Measurements from ENCODE around the gene MDN1.
"Not testable (repeated sequence)": the region's sequence is repeated elsewhere in the genome, so short reads cannot be mapped to it uniquely, and the experiment has no call there.

MDN1 gene

GRCh38 chr6:89819336-89820130, at the start of gene MDN1:
Gene MDN1 (minus strand): TSS chr6:89819794. CDS start chr6:89819607, 187 bp downstream.
- in situ Hi-C loops (cut with MboI; ENCODE audit: low sequenced_read_pairs), result no loop called here

GRCh38 chr6:89866024-89866678, 46.6 kb upstream of the MDN1 start:
- in situ Hi-C loops (cut with MboI; ENCODE audit: low sequenced_read_pairs), result no loop called here

DNA sequence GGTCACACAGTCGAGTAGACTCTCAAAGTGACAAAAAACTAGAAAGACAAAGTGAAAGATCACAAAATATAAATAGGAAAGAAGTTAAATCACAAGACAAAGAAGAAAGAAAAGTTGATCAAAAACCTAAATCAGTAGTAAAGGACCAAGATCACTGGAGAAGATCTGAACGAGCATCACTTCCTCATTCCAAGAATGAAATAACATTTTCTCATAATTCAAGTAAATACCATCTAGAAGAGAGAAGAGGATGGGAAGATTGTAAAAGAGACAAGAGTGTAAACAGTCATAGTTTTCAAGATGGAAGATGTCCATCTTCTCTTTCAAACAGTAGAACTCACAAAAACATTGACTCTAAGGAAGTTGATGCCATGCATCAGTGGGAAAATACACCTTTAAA, 43.1 kb upstream of the MDN1 start:
- in situ Hi-C loops (cut with MboI; ENCODE audit: low sequenced_read_pairs), result no loop called here

GRCh38 chr6:89862273-89862672, 42.7 kb upstream of the MDN1 start:
- in situ Hi-C loops (cut with MboI; ENCODE audit: low sequenced_read_pairs), result no loop called here

GRCh38 chr6:89859744-89860143, 40.1 kb upstream of the MDN1 start:
- in situ Hi-C loops (cut with MboI; ENCODE audit: low sequenced_read_pairs), result no loop called here

- in situ Hi-C loops (cut with MboI; ENCODE audit: low sequenced_read_pairs), result no loop called here
Observed at GRCh38 chr6:89858041-89858440, 38.4 kb upstream of the MDN1 start.

- in situ Hi-C loops (cut with MboI; ENCODE audit: low sequenced_read_pairs), result no loop called here
Observed at GRCh38 chr6:89853068-89853467, 33.5 kb upstream of the MDN1 start.

- in situ Hi-C loops (cut with MboI; ENCODE audit: low sequenced_read_pairs), result not testable (repeated sequence)
Observed at GRCh38 chr6:89847513-89847912, 27.9 kb upstream of the MDN1 start.

GRCh38 chr6:89843070-89843469, 23.5 kb upstream of the MDN1 start:
- in situ Hi-C loops (cut with MboI; ENCODE audit: low sequenced_read_pairs), result no loop called here

- in situ Hi-C loops (cut with MboI; ENCODE audit: low sequenced_read_pairs), result no loop called here
Observed at GRCh38 chr6:89842228-89842627, 22.6 kb upstream of the MDN1 start.

- in situ Hi-C loops (cut with MboI; ENCODE audit: low sequenced_read_pairs), result no loop called here
Observed at GRCh38 chr6:89840538-89840937, 20.9 kb upstream of the MDN1 start.

DNA sequence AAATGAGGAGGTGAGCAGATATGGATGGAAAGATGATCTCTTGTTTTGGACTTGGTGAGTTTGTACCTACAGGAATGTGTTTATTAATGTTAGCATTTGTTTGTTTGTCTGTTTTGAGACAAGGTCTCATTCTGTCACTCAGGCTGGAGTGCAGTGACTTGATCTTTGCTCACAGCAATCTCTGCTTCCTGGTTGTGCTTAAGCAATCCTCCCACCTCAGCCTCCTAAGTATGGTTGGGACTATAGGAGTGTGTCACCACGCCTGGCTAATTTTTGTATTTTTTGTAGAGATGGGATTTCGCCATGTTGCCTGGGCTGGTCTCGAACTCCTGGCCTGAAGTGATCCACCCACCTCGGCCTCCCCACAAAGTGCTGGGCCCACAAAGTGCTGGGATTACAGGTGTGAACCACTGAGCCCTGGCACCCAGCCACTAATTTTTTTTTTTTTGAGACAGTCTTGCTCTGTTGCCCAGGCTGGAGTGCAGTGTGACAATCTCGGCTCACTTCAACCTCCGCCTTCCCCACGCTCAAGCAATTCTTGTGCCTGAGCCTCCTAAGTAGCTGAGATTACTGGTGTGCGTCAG, 17.1 kb upstream of the MDN1 start:
- in situ Hi-C loops (cut with MboI; ENCODE audit: low sequenced_read_pairs), result no loop called here

DNA sequence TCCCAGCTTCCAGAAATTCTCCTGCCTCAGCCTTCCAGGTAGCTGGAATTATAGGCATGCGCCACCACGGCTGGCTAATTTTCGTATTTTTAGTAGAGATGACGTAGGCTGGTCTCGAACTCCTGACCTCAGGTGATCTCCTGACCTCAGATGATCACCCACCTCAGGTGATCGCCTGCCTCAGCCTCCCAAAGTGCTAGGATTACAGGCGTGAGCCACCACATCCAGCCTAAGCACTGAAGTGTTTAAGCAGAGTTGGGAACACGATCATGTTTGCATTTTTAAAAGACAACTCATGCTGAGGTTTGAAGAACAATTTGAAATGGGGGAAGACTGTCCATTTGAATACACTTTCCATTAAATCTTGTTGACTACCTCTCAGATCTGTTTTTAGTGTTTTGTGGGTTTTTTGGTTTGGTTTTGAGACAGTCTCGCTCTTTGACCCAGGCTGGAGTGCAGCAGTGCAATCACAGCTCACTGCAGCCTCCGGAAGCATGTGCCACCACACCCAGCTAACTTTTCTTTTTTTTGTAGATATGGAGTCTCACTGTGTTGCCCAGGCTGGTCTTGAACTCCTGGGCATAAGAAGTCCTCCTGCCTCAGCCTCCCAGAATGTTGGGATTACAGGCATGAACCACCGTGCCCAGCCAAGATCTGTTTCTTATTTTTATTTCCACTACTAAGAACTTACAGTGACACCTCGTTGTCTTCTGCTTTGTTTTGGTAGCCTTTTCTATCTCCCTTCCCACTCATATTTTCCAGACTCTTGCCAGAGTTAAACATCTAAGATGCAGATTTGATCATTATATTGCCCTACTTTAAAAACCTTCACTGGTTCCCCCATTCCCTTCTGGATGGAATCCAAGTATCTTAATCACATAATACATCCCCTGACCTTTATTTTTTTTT, 15.5 kb upstream of the MDN1 start:
- in situ Hi-C loops (cut with MboI; ENCODE audit: low sequenced_read_pairs), result no loop called here

DNA sequence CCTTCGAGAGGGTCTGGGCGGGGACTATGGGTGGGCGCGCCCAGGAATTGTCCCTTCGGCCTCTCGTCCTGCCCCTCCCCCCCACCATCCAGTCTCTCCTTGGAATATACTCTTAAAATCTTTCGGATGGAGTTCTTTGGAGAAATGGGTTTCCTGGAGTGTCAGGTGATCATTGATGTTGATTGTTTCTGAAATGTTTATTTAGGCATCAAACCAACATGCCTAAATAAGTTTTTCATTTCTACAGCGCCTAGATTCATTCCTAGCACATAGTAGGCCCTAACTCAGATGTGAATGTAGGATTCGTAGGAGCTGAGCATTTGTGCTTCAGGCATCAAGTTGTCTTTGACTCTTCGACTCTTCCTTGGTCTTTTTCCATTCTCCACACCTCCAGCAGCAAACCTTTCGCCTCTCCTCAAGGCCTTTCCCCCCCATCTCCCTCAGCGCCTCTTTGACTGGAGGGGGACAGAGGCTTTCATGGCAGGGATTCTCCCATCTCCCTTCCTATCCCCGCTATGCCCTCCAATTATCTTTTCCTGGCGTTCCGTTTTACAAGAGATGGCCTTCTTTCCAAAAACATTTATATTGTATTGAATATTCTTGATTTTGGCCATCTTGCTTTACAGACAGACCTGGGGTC, 10.7 kb upstream of the MDN1 start:
- in situ Hi-C loops (cut with MboI; ENCODE audit: low sequenced_read_pairs), result no loop called here

GRCh38 chr6:89829472-89830169, 10.0 kb upstream of the MDN1 start, which contains the start of gene CASP8AP2:
Gene CASP8AP2 (plus strand): TSS chr6:89829880.
- in situ Hi-C loops (cut with MboI; ENCODE audit: low sequenced_read_pairs), result no loop called here

GRCh38 chr6:89828988-89829471, 9.4 kb upstream of the MDN1 start:
- in situ Hi-C loops (cut with MboI; ENCODE audit: low sequenced_read_pairs), result no loop called here

DNA sequence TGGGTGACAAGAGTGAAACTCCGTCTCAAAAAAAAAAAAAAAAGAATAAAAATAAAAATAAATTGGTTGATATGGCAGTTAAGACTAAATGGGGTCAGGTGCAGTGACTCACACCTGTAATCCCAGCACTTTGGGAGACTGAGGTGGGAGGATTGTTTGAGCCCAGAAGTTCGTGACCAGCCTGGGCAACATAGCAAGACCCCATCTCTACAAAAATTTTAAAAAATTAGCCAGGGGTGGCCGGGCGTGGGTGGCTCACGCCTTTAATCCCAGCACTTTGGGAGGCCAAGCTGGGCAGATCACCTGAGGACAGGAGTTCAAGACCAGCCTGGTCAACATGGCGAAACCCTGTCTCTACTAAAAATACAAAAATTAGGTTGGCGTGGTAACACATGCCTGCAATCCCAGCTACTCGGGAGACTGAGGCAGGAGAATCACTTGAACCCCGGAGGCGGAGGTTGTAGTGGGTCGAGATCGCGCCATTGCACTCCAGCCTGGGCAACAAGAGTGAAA, 8.9 kb upstream of the MDN1 start:
- in situ Hi-C loops (cut with MboI; ENCODE audit: low sequenced_read_pairs), result not testable (repeated sequence)

- in situ Hi-C loops (cut with MboI; ENCODE audit: low sequenced_read_pairs), result no loop called here
Observed at GRCh38 chr6:89826029-89826528, 6.5 kb upstream of the MDN1 start.

DNA sequence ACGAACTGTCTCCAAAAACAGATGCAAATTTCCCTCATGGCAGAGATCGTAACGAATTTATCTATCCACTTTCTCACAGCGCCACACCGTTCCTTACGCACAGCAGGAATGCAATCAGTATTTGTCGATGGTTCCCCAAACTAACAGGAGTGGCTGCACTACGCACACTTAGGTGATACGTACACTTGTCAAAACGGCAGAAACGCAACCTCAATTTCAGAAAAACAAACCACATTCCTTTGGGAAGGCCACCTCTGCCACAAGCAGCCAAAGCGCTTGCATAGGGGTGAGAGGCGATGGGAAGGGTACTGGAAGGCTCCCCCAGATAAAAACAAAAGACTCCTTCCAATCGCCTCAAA, 638 bp downstream of the MDN1 start:
- in situ Hi-C loops (cut with MboI; ENCODE audit: low sequenced_read_pairs), result no loop called here

Measured in HL-60/S4 treated with phorbol 12-myristate 13-acetate at 8.2 ng/mL for 4 days and 3 days (cell line).